HG03064 (cell line): Measurements from ENCODE around the gene GPC5.
"Not testable (repeated sequence)": the region's sequence is repeated elsewhere in the genome, so short reads cannot be mapped to it uniquely, and the experiment has no call there.

Experiments used
- ATAC-seq: cut with Tn5 transposase; IDR thresholded peaks from one replicate; pipeline ENCODE4 v1.9.1; 2021; ENCODE audit warnings: low read depth; ENCODE audit not compliant: unreplicated experiment

Gene GPC5

GRCh38 chr13:92745258-92745657 is 1346.8 kb downstream of the GPC5 start:
- no peak for ATAC-seq

GRCh38 chr13:92752705-92753104 is 1354.3 kb downstream of the GPC5 start:
- not testable (repeated sequence) for ATAC-seq

- no peak for ATAC-seq
These were observed 1363.3 kb downstream of the GPC5 start for GRCh38 chr13:92761710-92762109.

GRCh38 chr13:92767468-92767867 is 1369.0 kb downstream of the GPC5 start:
- no peak for ATAC-seq

- no peak for ATAC-seq
These were observed 1370.2 kb downstream of the GPC5 start for GRCh38 chr13:92768602-92769001.

- ATAC-seq: no peak
These were observed 1370.6 kb downstream of the GPC5 start for GRCh38 chr13:92769046-92769445.

- no peak for ATAC-seq
These were observed 1377.2 kb downstream of the GPC5 start for GRCh38 chr13:92775658-92776057.

- no peak for ATAC-seq
These were observed 1383.7 kb downstream of the GPC5 start for GRCh38 chr13:92781965-92782690.

GRCh38 chr13:92802776-92803175 is 1404.4 kb downstream of the GPC5 start:
- no peak for ATAC-seq

- no peak for ATAC-seq
These were observed 1405.9 kb downstream of the GPC5 start for GRCh38 chr13:92804346-92804745.

GRCh38 chr13:92804926-92805325 is 1406.5 kb downstream of the GPC5 start:
- ATAC-seq: no peak

GRCh38 chr13:92805766-92806165 is 1407.3 kb downstream of the GPC5 start:
- no peak for ATAC-seq

GRCh38 chr13:92806215-92806614 is 1407.8 kb downstream of the GPC5 start:
- ATAC-seq: peak; percentile 70

GRCh38 chr13:92807353-92807752 is 1408.9 kb downstream of the GPC5 start:
- ATAC-seq: no peak

- no peak for ATAC-seq
These were observed 1409.5 kb downstream of the GPC5 start for GRCh38 chr13:92807966-92808365.

- no peak for ATAC-seq
These were observed 1422.9 kb downstream of the GPC5 start for GRCh38 chr13:92821324-92821723.

GRCh38 chr13:92823059-92823458 is 1424.6 kb downstream of the GPC5 start:
- no peak for ATAC-seq

GRCh38 chr13:92825938-92826596 is 1427.6 kb downstream of the GPC5 start:
- ATAC-seq: no peak

- ATAC-seq: no peak
These were observed 1429.1 kb downstream of the GPC5 start for GRCh38 chr13:92827503-92827902.

GRCh38 chr13:92829930-92830329 is 1431.5 kb downstream of the GPC5 start:
- ATAC-seq: no peak

GRCh38 chr13:92830821-92831220 is 1432.4 kb downstream of the GPC5 start:
- ATAC-seq: no peak

- ATAC-seq: no peak
These were observed 1434.7 kb downstream of the GPC5 start for GRCh38 chr13:92833071-92833470.
